ENCODE results near the gene ASCC3. TPM values are rescaled to one million over a fixed set of nuclear protein-coding genes. Genes with fewer than 3 reads are reported as not detected.

ASCC3 gene
- total and polyA plus RNA-seq, 3 donors from 2014 or later, result 16.1 to 29.3 (median 29.0) TPM

DNA sequence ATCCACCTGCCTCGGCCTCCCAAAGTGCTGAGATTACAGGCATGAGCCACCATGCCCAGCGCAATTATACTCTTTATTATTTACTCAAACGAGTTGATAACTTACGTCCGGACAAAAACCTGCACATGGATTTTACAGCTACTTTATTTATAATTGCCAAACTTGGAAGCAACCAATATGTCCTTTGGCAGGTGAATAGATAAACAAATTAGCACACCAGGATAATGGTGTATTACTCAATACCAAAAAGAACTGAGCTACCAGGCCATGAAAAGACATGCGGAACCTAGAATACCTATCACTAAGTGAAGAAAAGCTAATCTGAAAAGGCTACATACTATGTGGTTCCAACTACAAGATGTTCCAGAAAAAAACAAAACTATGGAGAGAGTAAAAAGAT lies 168.1 kb downstream of the ASCC3 start:
- no peaks in the 10 kb centered on the region for H3K36me3 ChIP-seq (ENCODE audit: low read depth, missing control alignments)
- no peaks in the 10 kb centered on the region for H3K27me3 ChIP-seq
- TF ChIP-seq POLR2A (IDR thresholded peaks at IDR 0.05), result no peak
- TF ChIP-seq, protein P1, sequence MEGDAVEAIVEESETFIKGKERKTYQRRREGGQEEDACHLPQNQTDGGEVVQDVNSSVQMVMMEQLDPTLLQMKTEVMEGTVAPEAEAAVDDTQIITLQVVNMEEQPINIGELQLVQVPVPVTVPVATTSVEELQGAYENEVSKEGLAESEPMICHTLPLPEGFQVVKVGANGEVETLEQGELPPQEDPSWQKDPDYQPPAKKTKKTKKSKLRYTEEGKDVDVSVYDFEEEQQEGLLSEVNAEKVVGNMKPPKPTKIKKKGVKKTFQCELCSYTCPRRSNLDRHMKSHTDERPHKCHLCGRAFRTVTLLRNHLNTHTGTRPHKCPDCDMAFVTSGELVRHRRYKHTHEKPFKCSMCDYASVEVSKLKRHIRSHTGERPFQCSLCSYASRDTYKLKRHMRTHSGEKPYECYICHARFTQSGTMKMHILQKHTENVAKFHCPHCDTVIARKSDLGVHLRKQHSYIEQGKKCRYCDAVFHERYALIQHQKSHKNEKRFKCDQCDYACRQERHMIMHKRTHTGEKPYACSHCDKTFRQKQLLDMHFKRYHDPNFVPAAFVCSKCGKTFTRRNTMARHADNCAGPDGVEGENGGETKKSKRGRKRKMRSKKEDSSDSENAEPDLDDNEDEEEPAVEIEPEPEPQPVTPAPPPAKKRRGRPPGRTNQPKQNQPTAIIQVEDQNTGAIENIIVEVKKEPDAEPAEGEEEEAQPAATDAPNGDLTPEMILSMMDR (IDR thresholded peaks at IDR 0.05), result no peak
- no peaks in the 10 kb centered on the region for H3K9me3 ChIP-seq
- H3K27ac ChIP-seq, result no peak overlapping the region
- DNase-seq, result no peak
- no peaks in the 10 kb centered on the region for H3K4me1 ChIP-seq
- intact Hi-C loops (cut with DNase I; ENCODE audit: low total_unique reads), result no loop called here
- 94 to 96% methylated on average over 6 of the region's 6 CpGs for WGBS, 2 donors
- H3K4me3 ChIP-seq, result no peak overlapping the region

GRCh38 chr6:100706491-100706890 lies 174.6 kb downstream of the ASCC3 start:
- H3K9me3 ChIP-seq, result no peaks in the 10 kb centered on the region
- TF ChIP-seq POLR2A (IDR thresholded peaks at IDR 0.05), result no peak
- TF ChIP-seq, protein P1 (IDR thresholded peaks at IDR 0.05), result no peak
- 80 to 92% methylated on average over 2 of the region's 2 CpGs for WGBS, 2 donors
- DNase-seq, result no peak
- H3K27ac ChIP-seq, result no peak overlapping the region
- H3K4me1 ChIP-seq, result no peaks in the 10 kb centered on the region
- H3K27me3 ChIP-seq, result no peaks in the 10 kb centered on the region
- no peaks in the 10 kb centered on the region for H3K36me3 ChIP-seq (ENCODE audit: low read depth, missing control alignments)
- H3K4me3 ChIP-seq, result no peak overlapping the region
- intact Hi-C loops (cut with DNase I; ENCODE audit: low total_unique reads), result no loop called here

- H3K4me1 ChIP-seq, result no peaks in the 10 kb centered on the region
- no peak for DNase-seq
- 87 to 94% methylated on average over 5 of the region's 5 CpGs for WGBS, 2 donors
Measured at GRCh38 chr6:100704961-100705360, 176.2 kb downstream of the ASCC3 start.

DNA sequence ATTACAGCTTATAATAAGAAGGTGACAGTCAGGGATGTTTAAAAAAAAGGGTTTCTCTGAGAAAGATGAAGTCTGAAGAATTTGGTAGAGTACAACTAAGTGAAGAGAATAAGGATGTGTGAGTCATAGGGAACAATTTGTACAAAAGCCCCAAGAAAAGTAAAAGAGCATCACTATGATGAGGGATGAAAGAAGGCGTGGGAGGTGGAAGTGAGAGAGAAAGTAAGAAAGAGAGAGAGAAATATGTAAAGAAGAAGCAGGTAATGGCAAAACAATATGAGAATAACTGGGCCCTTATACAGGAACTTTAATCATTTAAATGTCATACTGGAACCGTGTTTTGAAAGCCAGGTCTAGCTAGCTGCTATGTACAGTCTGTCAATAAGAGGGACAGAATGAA lies 179.4 kb downstream of the ASCC3 start:
- H3K4me3 ChIP-seq, result no peak overlapping the region
- WGBS, 2 donors, result 95 to 99% methylated on average over 2 of the region's 2 CpGs
- H3K27ac ChIP-seq, result no peak overlapping the region
- H3K9me3 ChIP-seq, result no peaks in the 10 kb centered on the region
- no peaks in the 10 kb centered on the region for H3K4me1 ChIP-seq
- DNase-seq, result no peak
- H3K36me3 ChIP-seq (ENCODE audit: low read depth, missing control alignments), result no peaks in the 10 kb centered on the region
- TF ChIP-seq POLR2A (IDR thresholded peaks at IDR 0.05), result no peak
- TF ChIP-seq, protein P1 (IDR thresholded peaks at IDR 0.05), result no peak
- intact Hi-C loops (cut with DNase I; ENCODE audit: low total_unique reads), result no loop called here
- H3K27me3 ChIP-seq, result no peaks in the 10 kb centered on the region

More at GRCh38 chr6:100704961-100705360, 176.2 kb downstream of the ASCC3 start:
- Histone ChIP-seq H3K36me3 (ENCODE audit: low read depth, missing control alignments) (no peaks in the 10 kb centered on the region), H3K4me3 (no peak overlapping the region), H3K27me3 (no peaks in the 10 kb centered on the region), H3K27ac (no peak overlapping the region), H3K9me3 (no peaks in the 10 kb centered on the region)
- TF ChIP-seq POLR2A (IDR thresholded peaks at IDR 0.05), result no peak
- TF ChIP-seq, protein P1 (IDR thresholded peaks at IDR 0.05), result no peak
- intact Hi-C loops (cut with DNase I; ENCODE audit: low total_unique reads), result no loop called here

DNA sequence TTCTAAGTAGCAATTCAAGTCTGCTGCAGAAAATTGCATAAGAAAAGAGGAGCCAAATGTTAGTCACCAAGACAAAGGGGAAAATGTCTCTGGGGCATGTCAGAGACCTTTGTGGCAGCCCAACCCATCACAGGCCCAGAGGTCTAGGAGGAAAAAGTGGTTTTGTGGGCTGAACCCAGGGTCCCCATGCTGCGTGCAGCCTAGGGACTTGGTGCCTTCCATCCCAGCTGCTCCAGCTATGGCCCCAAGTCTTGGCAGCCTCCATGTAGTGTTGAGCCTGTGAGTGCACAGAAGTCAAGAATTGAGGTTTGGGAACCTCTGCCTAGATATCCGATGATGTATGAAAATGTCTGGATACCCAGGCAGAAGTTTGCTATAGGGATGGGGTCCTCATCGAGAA lies 181.1 kb downstream of the ASCC3 start:
- H3K4me3 ChIP-seq, result no peak overlapping the region
- no peak overlapping the region for H3K27ac ChIP-seq
- H3K9me3 ChIP-seq, result no peaks in the 10 kb centered on the region
- no peaks in the 10 kb centered on the region for H3K36me3 ChIP-seq (ENCODE audit: low read depth, missing control alignments)
- 94 to 96% methylated on average over 3 of the region's 3 CpGs for WGBS, 2 donors
- no peak for DNase-seq
- H3K27me3 ChIP-seq, result no peaks in the 10 kb centered on the region
- TF ChIP-seq, protein P1 (IDR thresholded peaks at IDR 0.05), result no peak
- TF ChIP-seq POLR2A (IDR thresholded peaks at IDR 0.05), result no peak
- no peaks in the 10 kb centered on the region for H3K4me1 ChIP-seq
- intact Hi-C loops (cut with DNase I; ENCODE audit: low total_unique reads), result no loop called here

Data from testis (tissue), 3 donors.